ENCODE data around the gene NSUN6. TPM values are rescaled to one million over a fixed set of nuclear protein-coding genes. Genes with fewer than 3 reads are reported as not detected.

Gene NSUN6
- total RNA-seq, 1 experiment from 2014 or later, result 12.5 TPM

GRCh38 chr10:18649364-18649959 is 1.9 kb downstream of the NSUN6 start:
- ChIA-PET RAD21 (ENCODE audit: low non-redundant PET in 1 of 2, low total read pairs in 2 of 2, uncharacterized antibody in 2 of 2, unreplicated experiment in 2 of 2) (interaction anchor here in 1 of 2 experiments (0.5 kb wide), 1 partner anchor 290 kb away, joined by 3 read pairs; no protein-coding TSS in a partner anchor), POLR2A (interaction anchor here (1.3 kb wide), 1 partner anchor 10 kb away, joined by 3 read pairs; the partner anchor contains the start of gene ARL5B), CTCF (no interaction called here)
- H3K36me3 ChIP-seq (ENCODE audit: control insufficient read depth in 1 of 2, insufficient read depth in 2 of 2, low read length in 2 of 2), result peaks cover 3 to 4% of the 10 kb centered on the region in 2 experiments; a peak in 1 of 4 replicates
- H4K20me1 ChIP-seq (ENCODE audit: insufficient read depth), result no peaks in the 10 kb centered on the region
- no peak overlapping the region for H2AFZ ChIP-seq (ENCODE audit: low read depth, low read length, poor library complexity, severe bottlenecking)
- H3K27ac ChIP-seq (ENCODE audit: low read depth, low read length), result no peak overlapping the region
- no peak overlapping the region for H3K4me3 ChIP-seq (replicated peaks in 1 of 2; ENCODE audit: low read depth in 1 of 2, low read length in 2 of 2)
- H3K79me2 ChIP-seq (ENCODE audit: insufficient read depth, low read length), result peaks cover 31% of the 10 kb centered on the region
- no peak for TF ChIP-seq POLR2AphosphoS5 (IDR thresholded peaks at IDR 0.05; ENCODE audit: low read depth, low read length)
- no peak for TF ChIP-seq POLR2A (IDR thresholded peaks at IDR 0.05; ENCODE audit: borderline replicate concordance, extremely low read depth, insufficient read depth, insufficient read length)
- TF ChIP-seq ZFX (IDR thresholded peaks at IDR 0.05), result no peak
- no peak for TF ChIP-seq TCF7L2 (IDR thresholded peaks at IDR 0.05; ENCODE audit: borderline replicate concordance, extremely low read depth, insufficient read depth, insufficient read length)
- no peak for TF ChIP-seq EZH2 (IDR thresholded peaks at IDR 0.05)
- peaks cover 5 to 12% of the 10 kb centered on the region in 2 experiments; a peak in 3 of 4 replicates for H3K4me1 ChIP-seq (ENCODE audit: control insufficient read depth in 1 of 2, insufficient read depth in 2 of 2, low read length in 2 of 2)
- no peak overlapping the region for H3K9ac ChIP-seq (ENCODE audit: low read length)
- no peaks in the 10 kb centered on the region for H3K9me3 ChIP-seq (ENCODE audit: control insufficient read depth in 1 of 2, insufficient read depth in 1 of 2, low read depth in 1 of 2, low read length in 2 of 2)
- BruUV-seq (replicated peaks), result no TSS peak
- no peaks in the 10 kb centered on the region for H3K9me2 ChIP-seq (ENCODE audit: insufficient read depth)
- H3K27me3 ChIP-seq (ENCODE audit: insufficient read depth, low read length), result no peaks in the 10 kb centered on the region
- no peak for ATAC-seq
- intact Hi-C loops (cut with micrococcal nuclease), result no loop called here
- H3K4me2 ChIP-seq (ENCODE audit: low read length), result peak overlapping the region; percentile 86; the same call in 1 of the 2 replicates
- DNase-seq (ENCODE audit: low read depth, low spot score), result no peak

GRCh38 chr10:18647945-18648344 is 3.4 kb downstream of the NSUN6 start:
- POLR2A ChIA-PET, result no interaction called here
- no peak for TF ChIP-seq FOSL1 (IDR thresholded peaks at IDR 0.05; ENCODE audit: low read depth)
- no peak for TF ChIP-seq RAD21 (IDR thresholded peaks at IDR 0.05; ENCODE audit: low read depth)
- TF ChIP-seq ZBTB33 (IDR thresholded peaks at IDR 0.05; ENCODE audit: extremely low read depth, insufficient replicate concordance, low read length), result no peak
- no peak for TF ChIP-seq POLR2AphosphoS5 (IDR thresholded peaks at IDR 0.05; ENCODE audit: low read depth, low read length)
- TF ChIP-seq ELF1 (IDR thresholded peaks at IDR 0.05; ENCODE audit: borderline replicate concordance, low read depth), result no peak
- no peak for TF ChIP-seq SP1 (IDR thresholded peaks at IDR 0.05; ENCODE audit: low read depth)
- no peak for TF ChIP-seq POLR2A (IDR thresholded peaks at IDR 0.05; ENCODE audit: borderline replicate concordance, extremely low read depth, insufficient read depth, insufficient read length)
- no peak overlapping the region for H3K4me3 ChIP-seq (replicated peaks in 1 of 2; ENCODE audit: low read depth in 1 of 2, low read length in 2 of 2)

More at GRCh38 chr10:18647945-18648344, 3.4 kb downstream of the NSUN6 start:
- ATAC-seq (no peak), DNase-seq (ENCODE audit: low read depth, low spot score) (no peak)
- no peaks in the 10 kb centered on the region for H4K20me1 ChIP-seq (ENCODE audit: insufficient read depth)
- no peak overlapping the region for H3K4me2 ChIP-seq (ENCODE audit: low read length)
- no peaks in the 10 kb centered on the region for H3K9me3 ChIP-seq (ENCODE audit: control insufficient read depth in 1 of 2, insufficient read depth in 1 of 2, low read depth in 1 of 2, low read length in 2 of 2)
- H3K9me2 ChIP-seq (ENCODE audit: insufficient read depth), result no peaks in the 10 kb centered on the region
- CTCF ChIA-PET, result no interaction called here
- H3K9ac ChIP-seq (ENCODE audit: low read length), result no peak overlapping the region
- peaks cover 5 to 12% of the 10 kb centered on the region in 2 experiments; a peak in 3 of 4 replicates for H3K4me1 ChIP-seq (ENCODE audit: control insufficient read depth in 1 of 2, insufficient read depth in 2 of 2, low read length in 2 of 2)
- no peak overlapping the region for H3K27ac ChIP-seq (ENCODE audit: low read depth, low read length)
- no peak overlapping the region for H2AFZ ChIP-seq (ENCODE audit: low read depth, low read length, poor library complexity, severe bottlenecking)
- H3K36me3 ChIP-seq (ENCODE audit: control insufficient read depth in 1 of 2, insufficient read depth in 2 of 2, low read length in 2 of 2), result peaks cover 3 to 4% of the 10 kb centered on the region in 2 experiments; a peak in 1 of 4 replicates
- RAD21 ChIA-PET (ENCODE audit: low non-redundant PET in 1 of 2, low total read pairs in 2 of 2, uncharacterized antibody in 2 of 2, unreplicated experiment in 2 of 2), result no interaction called here
- intact Hi-C loops (cut with micrococcal nuclease), result no loop called here
- BruUV-seq (replicated peaks), result no TSS peak
- peaks cover 31% of the 10 kb centered on the region for H3K79me2 ChIP-seq (ENCODE audit: insufficient read depth, low read length)
- no peaks in the 10 kb centered on the region for H3K27me3 ChIP-seq (ENCODE audit: insufficient read depth, low read length)
